Measurements from ENCODE around the gene SLC7A1. TPM values are rescaled to one million over a fixed set of nuclear protein-coding genes. Genes with fewer than 3 reads are reported as not detected.

The SLC7A1 gene
- total RNA-seq, 1 experiment from 2014 or later = 15.9 TPM

DNA sequence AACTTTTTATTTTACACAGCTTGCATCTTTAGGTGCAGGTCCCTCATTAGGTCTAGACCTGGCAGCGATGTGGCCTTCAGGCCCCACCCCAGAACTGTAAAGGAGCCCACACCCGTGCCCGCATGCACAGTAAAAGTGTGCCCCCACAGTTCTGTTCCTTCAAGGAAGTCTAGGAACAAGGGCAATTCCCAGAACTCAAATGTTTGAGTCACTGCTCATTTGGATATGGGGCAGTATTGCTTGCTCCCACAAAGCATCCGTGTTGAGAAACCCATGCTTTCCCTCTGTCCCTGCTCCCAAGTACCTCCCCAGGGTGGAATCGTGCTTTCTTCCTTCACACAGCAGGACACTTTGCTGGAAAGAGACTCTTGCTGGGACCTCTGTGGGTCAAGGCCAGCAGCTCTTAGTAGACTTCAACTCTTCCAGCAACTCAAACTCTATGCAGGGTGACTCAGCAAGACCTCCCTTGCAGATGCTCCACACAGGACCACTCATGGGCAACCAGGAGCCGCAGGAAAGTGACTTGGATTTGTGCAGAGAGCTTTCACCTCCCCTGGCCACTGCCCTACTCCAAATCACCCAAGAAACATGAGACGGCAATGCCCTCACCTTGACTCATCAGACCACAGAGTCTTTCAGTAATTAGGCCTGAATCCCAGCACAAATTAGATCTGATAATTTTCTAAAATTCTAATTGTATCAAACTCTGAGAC, 12.3 kb downstream of the SLC7A1 start:
- DNase-seq (ENCODE audit: low read depth) = peak; percentile 94

DNA sequence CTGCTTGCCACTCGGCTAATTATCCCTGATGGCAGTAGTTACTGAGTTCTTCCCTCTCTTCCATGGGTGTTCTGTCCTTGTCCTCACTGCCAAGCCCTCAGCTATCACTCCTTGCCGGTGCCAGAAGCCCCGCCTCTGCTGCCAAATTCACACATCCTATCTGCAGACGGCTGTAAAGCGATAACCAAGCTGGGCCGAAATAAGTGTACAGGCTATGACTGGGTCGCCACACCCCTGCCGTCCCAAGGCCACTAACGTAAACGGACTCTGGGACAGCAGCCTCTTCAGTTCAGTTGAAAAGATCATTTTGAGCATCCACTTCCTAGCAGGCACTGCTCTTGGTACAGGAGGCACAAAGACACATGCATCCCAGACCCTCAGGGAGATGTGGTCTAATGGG, 13.3 kb downstream of the SLC7A1 start:
- DNase-seq (ENCODE audit: low read depth) = no peak

DNA sequence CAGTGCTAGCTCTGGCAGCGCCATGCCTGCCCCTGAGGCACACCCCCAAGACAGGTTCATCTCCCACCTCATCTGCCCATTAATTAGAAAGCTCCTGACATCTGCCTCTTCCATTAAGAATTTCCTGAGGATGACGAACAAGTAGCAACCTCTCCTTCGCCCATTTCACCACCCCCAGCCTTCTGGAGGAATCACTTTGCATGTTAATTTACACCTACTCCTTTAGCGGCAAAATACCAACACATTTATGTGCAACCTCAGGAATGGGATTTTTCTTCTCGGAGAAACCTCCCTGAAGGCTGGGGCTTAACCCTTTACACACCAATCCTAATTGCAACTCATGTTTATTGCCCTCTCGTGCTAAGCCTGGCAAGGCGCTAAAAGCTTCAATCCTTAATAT, 13.8 kb downstream of the SLC7A1 start:
- no peak for DNase-seq (ENCODE audit: low read depth)

- no peak for DNase-seq (ENCODE audit: low read depth)
These were observed 16.4 kb downstream of the SLC7A1 start for GRCh38 chr13:29579094-29579493.

GRCh38 chr13:29578300-29579085, 17.0 kb downstream of the SLC7A1 start:
- no peak for DNase-seq (ENCODE audit: low read depth)

GRCh38 chr13:29577136-29578051, 18.1 kb downstream of the SLC7A1 start:
- DNase-seq (ENCODE audit: low read depth) = peak; percentile 26

- no peak for DNase-seq (ENCODE audit: low read depth)
These were observed 18.9 kb downstream of the SLC7A1 start for GRCh38 chr13:29576581-29576980.

- no peak for DNase-seq (ENCODE audit: low read depth)
These were observed 20.4 kb downstream of the SLC7A1 start for GRCh38 chr13:29575098-29575497.

- no peak for DNase-seq (ENCODE audit: low read depth)
These were observed 22.3 kb downstream of the SLC7A1 start for GRCh38 chr13:29573190-29573589.

GRCh38 chr13:29572575-29572974, 22.9 kb downstream of the SLC7A1 start:
- no peak for DNase-seq (ENCODE audit: low read depth)

DNA sequence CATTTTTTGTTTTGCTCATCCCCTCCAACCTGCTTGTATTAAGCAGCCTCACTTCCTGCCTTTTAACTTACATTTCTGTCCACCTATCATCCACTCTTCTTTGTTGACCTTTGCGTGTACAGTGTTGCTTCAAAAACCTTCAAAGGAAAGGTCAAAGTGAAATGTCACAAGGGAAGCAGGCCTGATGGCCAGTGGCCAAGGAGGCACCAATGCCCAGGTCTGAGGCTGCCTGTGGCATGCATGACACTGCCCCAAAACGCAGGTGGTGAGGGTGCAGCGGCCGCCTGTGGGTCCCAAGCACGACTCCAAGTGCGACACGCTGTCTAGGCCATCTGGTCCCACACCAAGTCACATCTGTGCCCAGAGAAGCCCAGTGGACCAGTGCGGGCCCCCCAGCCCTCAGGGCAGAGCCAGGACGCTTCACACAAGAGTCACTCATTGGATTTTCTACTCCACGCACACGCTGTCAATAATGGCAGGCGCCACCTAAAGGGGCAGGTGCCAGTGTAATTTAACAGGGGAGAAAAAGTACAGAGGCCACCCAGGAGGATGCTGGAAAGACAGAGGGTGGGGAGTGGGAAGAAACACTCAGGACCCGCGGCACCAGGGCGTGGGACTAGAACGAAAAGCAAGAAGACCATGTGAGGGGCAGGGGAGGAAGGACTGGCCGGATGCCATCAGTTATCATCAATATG, 23.5 kb downstream of the SLC7A1 start:
- no peak for DNase-seq (ENCODE audit: low read depth)

DNA sequence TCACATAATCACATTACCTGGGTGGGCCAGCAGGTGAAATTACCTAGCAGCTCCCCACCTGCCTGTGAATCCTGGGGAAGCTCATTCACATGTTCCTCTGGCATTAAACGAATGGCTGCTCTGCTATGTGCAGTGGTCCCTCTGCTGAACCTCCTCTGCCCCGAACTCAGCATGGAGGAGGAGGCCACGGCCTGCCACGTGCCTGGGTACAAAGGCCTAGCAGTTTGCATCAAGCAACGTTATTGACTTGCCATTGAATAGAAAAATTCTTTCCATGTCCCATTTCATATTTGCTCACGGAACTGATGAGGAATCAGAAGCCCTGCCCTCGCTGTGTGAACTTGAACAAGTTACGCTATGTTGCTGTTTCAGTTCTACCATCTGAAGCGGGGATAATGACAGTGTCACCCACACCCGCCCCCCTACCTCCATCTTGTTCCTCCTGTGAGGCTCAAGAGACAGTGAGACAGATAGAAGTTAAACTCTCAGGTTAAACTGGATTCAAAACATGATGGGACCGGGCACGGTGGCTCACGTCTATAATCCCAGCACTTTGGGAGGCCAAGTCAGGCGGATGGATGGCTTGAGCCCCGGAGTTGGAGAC, 25.3 kb downstream of the SLC7A1 start:
- DNase-seq (ENCODE audit: low read depth) = no peak

GRCh38 chr13:29569253-29570050, 26.0 kb downstream of the SLC7A1 start:
- DNase-seq (ENCODE audit: low read depth) = no peak

- DNase-seq (ENCODE audit: low read depth) = no peak
These were observed 26.8 kb downstream of the SLC7A1 start for GRCh38 chr13:29568731-29569130.

DNA sequence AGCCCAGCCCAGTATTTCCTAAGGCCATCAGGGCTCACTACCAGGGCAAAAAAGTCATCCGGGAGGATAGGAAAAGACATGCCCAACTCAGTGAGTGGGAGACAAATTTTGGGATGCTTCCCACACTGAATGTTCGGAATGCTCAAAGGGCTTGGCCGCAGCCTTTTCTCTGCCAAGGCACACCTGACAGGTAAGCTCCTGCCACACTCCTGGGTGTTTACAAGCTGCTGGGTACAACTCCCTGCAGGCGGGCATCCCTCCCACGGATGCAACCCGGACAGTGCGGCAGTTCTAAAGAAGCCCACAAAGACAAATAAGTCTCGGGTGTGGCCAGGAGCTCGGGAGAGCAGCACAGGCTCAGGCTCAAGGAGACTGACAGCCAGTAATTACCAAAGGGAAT, 28.1 kb downstream of the SLC7A1 start:
- no peak for DNase-seq (ENCODE audit: low read depth)

- DNase-seq (ENCODE audit: low read depth) = no peak
These were observed 29.3 kb downstream of the SLC7A1 start for GRCh38 chr13:29566206-29566605.

DNA sequence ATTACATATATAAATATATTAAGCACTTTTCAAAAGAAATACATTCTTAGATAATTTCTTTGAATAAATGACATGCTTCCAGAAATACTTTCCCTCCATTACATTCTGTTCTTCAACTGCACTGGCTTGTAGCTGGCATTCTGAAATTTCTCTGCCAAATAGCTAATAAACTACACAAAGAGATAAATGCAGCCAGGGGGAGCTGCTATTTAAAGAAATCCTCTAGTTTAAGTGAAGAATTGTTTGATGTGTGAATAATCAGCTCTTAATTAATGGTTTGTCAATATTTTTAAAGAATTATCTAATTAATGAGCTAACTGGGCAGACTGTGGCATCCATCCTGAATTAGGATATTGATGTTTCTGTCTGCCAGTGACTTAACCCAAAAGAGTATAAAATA, 30.7 kb downstream of the SLC7A1 start:
- DNase-seq (ENCODE audit: low read depth) = no peak

- no peak for DNase-seq (ENCODE audit: low read depth)
These were observed 31.1 kb downstream of the SLC7A1 start for GRCh38 chr13:29564373-29564772.

GRCh38 chr13:29563941-29564340, 31.5 kb downstream of the SLC7A1 start:
- no peak for DNase-seq (ENCODE audit: low read depth)

- DNase-seq (ENCODE audit: low read depth) = no peak
These were observed 32.6 kb downstream of the SLC7A1 start for GRCh38 chr13:29562786-29563438.

All from M059J (cell line).